ENCODE data around the gene ZNF613. TPM values are rescaled to one million over a fixed set of nuclear protein-coding genes. Genes with fewer than 3 reads are reported as not detected.
A peak's percentile ranks its signal among the peaks of the same experiment; 100 is the strongest.

The ZNF613 gene
- total RNA-seq, 1 experiment from 2014 or later = 2.2 TPM

DNA sequence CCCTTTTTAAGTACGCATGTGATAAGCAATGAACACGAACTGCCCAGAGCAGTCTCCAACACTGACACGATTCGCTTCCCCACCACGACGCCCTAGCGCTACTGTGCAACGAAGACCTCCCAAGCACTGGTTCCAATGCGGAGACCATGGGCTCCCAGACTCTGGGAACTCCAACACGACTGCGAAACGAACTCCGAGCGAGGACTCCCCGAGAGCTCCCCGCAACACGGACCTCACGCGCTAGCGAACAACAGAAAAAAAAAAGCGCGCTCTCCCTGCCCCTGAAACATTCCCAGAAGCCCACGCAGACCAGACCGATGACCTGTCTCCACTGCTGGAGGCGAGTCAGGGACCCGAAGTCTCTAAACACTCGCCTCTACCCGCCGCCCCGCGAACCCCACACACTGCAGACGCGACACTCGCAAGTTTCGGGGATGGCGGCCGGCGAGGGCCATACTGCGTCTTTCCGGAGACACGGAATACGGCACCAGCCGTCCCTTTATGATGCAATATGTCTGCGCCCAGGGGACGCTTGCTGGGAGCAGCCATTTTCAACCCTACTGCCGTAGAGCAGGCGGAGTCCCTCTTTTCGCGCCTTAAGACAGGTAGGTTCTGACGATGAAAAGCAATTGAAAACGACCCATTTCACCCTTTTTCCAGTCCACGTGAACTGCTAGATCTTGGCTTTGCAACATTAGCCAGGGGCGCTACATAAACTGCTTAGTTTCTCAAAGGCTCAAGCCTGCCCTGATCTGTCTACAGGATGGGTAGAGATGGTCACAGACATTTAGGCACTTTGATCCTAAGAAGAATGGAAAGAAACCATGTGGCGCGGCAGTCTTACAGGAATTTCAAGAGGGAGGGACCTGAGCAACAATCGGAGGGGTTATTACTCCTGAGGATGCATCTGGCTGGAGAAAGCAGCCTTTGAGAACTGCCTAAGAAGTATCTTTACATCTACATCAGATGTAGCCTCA, 39.5 kb upstream of the ZNF613 start, which contains the start of gene ZNF577:
Gene ZNF577 (minus strand): TSS at position 430 of the 977 bp plus-strand sequence. CDS start 7,569 bp downstream, outside the sequence.
- peaks cover 31% of the 10 kb centered on the region for H3K36me3 Mint-ChIP-seq (ENCODE audit: insufficient read depth, unreplicated experiment)
- POLR2A ChIA-PET = no interaction called here
- Histone ChIP-seq H3K4me1 (0 out of 2 replicates have a peak, but pooled peaks cover 3% of the 10 kb centered on the region), H3K4me3 (ENCODE audit: low read depth, low read length) (peak within 1 kb of the TSS; percentile 65), H3K9me3 (peaks cover 47% of the 10 kb centered on the region), H3K36me3 (ENCODE audit: control insufficient read depth, insufficient read depth, low read length) (peaks cover 6% of the 10 kb centered on the region), H3K27me3 (replicated peaks; ENCODE audit: control insufficient read depth, insufficient read depth, low read length) (no peaks in the 10 kb centered on the region)
- H3K9me3 Mint-ChIP-seq (ENCODE audit: unreplicated experiment) = peaks cover 59% of the 10 kb centered on the region
- intact Hi-C loops (cut with micrococcal nuclease; ENCODE audit: unreplicated experiment) = loop anchor here (2.0 kb wide), 1 partner anchor 17 kb away; the partner anchor contains the start of gene ZNF649
- TF ChIP-seq, protein P1, sequence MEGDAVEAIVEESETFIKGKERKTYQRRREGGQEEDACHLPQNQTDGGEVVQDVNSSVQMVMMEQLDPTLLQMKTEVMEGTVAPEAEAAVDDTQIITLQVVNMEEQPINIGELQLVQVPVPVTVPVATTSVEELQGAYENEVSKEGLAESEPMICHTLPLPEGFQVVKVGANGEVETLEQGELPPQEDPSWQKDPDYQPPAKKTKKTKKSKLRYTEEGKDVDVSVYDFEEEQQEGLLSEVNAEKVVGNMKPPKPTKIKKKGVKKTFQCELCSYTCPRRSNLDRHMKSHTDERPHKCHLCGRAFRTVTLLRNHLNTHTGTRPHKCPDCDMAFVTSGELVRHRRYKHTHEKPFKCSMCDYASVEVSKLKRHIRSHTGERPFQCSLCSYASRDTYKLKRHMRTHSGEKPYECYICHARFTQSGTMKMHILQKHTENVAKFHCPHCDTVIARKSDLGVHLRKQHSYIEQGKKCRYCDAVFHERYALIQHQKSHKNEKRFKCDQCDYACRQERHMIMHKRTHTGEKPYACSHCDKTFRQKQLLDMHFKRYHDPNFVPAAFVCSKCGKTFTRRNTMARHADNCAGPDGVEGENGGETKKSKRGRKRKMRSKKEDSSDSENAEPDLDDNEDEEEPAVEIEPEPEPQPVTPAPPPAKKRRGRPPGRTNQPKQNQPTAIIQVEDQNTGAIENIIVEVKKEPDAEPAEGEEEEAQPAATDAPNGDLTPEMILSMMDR (IDR thresholded peaks at IDR 0.05; ENCODE audit: insufficient read depth in 1 of 2, low read depth in 1 of 2, low read length in 1 of 2, severe bottlenecking in 1 of 2, unreplicated experiment in 1 of 2) = no peak
- TSS peak; percentile 78 for BruUV-seq (replicated peaks)
- H3K27me3 Mint-ChIP-seq (ENCODE audit: insufficient read depth, unreplicated experiment) = no peaks in the 10 kb centered on the region
- CTCF ChIA-PET = no interaction called here
- DNase-seq = peak; percentile 92 to 94
- H3K4me1 Mint-ChIP-seq (ENCODE audit: low read depth, unreplicated experiment) = no peaks in the 10 kb centered on the region
- H3K4me3 Mint-ChIP-seq (ENCODE audit: unreplicated experiment) = peak within 1 kb of the TSS; percentile 95
- H3K27ac Mint-ChIP-seq (ENCODE audit: unreplicated experiment) = peak within 1 kb of the TSS; percentile 98

DNA sequence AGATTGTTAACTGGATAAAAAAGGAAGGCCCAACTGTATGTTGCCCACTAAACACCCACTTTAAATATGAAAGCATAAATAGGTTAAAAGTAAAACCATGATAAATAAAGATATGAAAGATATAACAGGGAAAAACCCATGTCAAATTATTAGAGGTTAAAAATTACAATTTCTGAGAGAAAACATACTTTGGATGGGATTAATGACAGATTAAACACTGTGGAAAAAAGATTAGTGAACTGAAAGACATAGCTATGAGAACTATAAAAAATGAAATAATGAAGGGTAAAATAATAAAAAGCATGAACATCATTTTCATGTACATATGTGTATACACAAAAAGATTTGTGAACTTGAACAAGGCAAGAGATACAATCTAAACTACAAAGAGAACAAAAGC, 37.3 kb upstream of the ZNF613 start:
- DNase-seq = no peak
- CTCF ChIA-PET = no interaction called here
- Mint-ChIP-seq H3K4me1 (ENCODE audit: low read depth, unreplicated experiment) (no peaks in the 10 kb centered on the region), H3K27ac (ENCODE audit: unreplicated experiment) (no peak overlapping the region), H3K4me3 (ENCODE audit: unreplicated experiment) (no peak overlapping the region), H3K27me3 (ENCODE audit: insufficient read depth, unreplicated experiment) (no peaks in the 10 kb centered on the region), H3K36me3 (ENCODE audit: insufficient read depth, unreplicated experiment) (peaks cover 49% of the 10 kb centered on the region), H3K9me3 (ENCODE audit: unreplicated experiment) (peaks cover 71% of the 10 kb centered on the region)
- BruUV-seq (replicated peaks) = no TSS peak
- intact Hi-C loops (cut with micrococcal nuclease; ENCODE audit: unreplicated experiment) = loop anchor here (2.0 kb wide), 1 partner anchor 15 kb away; the partner anchor contains the start of gene ZNF649
- Histone ChIP-seq H3K27me3 (replicated peaks; ENCODE audit: control insufficient read depth, insufficient read depth, low read length) (no peaks in the 10 kb centered on the region), H3K36me3 (ENCODE audit: control insufficient read depth, insufficient read depth, low read length) (peaks cover 6% of the 10 kb centered on the region), H3K4me3 (ENCODE audit: low read depth, low read length) (no peak overlapping the region), H3K9me3 (peaks cover 58% of the 10 kb centered on the region), H3K4me1 (0 out of 2 replicates have a peak, but pooled peaks cover 3% of the 10 kb centered on the region)
- POLR2A ChIA-PET = no interaction called here
- TF ChIP-seq, protein P1 (IDR thresholded peaks at IDR 0.05; ENCODE audit: insufficient read depth in 1 of 2, low read depth in 1 of 2, low read length in 1 of 2, severe bottlenecking in 1 of 2, unreplicated experiment in 1 of 2) = no peak

DNA sequence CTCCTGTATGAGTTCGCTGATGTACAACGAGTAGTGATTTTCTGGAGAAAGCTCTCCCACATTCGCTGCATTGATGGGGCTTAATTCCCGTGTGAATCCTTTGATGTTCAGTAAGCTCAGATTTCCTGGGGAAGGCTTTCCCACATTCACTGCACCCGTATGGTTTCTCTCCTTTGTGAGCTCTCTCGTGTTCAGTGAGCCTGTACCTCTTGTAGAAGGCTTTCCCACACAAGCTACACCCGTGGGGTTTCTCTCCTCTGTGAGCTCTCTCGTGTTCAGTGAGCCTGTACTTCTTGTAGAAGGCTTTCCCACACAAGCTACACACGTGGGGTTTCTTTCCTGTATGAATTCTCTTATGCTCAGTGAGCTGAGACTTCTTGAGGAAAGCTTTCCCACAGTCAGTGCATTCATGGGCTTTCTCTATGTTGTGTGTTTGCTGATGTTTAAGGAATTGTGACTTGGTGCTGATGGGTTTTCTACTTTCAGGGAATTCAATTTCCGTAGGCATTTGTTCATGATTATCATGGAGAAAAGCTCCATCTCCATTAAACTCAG, 36.0 kb upstream of the ZNF613 start:
- 0 out of 2 replicates have a peak, but pooled peaks cover 3% of the 10 kb centered on the region for H3K4me1 ChIP-seq
- H3K27me3 ChIP-seq (replicated peaks; ENCODE audit: control insufficient read depth, insufficient read depth, low read length) = no peaks in the 10 kb centered on the region
- intact Hi-C loops (cut with micrococcal nuclease; ENCODE audit: unreplicated experiment) = no loop called here
- peaks cover 47% of the 10 kb centered on the region for H3K36me3 Mint-ChIP-seq (ENCODE audit: insufficient read depth, unreplicated experiment)
- no peak overlapping the region for H3K4me3 Mint-ChIP-seq (ENCODE audit: unreplicated experiment)
- H3K4me3 ChIP-seq (ENCODE audit: low read depth, low read length) = no peak overlapping the region
- peaks cover 71% of the 10 kb centered on the region for H3K9me3 Mint-ChIP-seq (ENCODE audit: unreplicated experiment)
- H3K27me3 Mint-ChIP-seq (ENCODE audit: insufficient read depth, unreplicated experiment) = no peaks in the 10 kb centered on the region
- ChIA-PET POLR2A (no interaction called here), CTCF (no interaction called here)
- no peak for DNase-seq
- no peak overlapping the region for H3K27ac Mint-ChIP-seq (ENCODE audit: unreplicated experiment)
- H3K9me3 ChIP-seq = peaks cover 57% of the 10 kb centered on the region
- peaks cover 6% of the 10 kb centered on the region for H3K36me3 ChIP-seq (ENCODE audit: control insufficient read depth, insufficient read depth, low read length)
- H3K4me1 Mint-ChIP-seq (ENCODE audit: low read depth, unreplicated experiment) = no peaks in the 10 kb centered on the region
- TF ChIP-seq, protein P1 (IDR thresholded peaks at IDR 0.05; ENCODE audit: insufficient read depth in 1 of 2, low read depth in 1 of 2, low read length in 1 of 2, severe bottlenecking in 1 of 2, unreplicated experiment in 1 of 2) = no peak
- BruUV-seq (replicated peaks) = no TSS peak

All from Caco-2 (cell line).